ENCODE data around the gene SSUH2.

SSUH2 gene

GRCh38 chr3:8604006-8604405 is 40.6 kb downstream of the SSUH2 start:
- Histone ChIP-seq H3K27ac (ENCODE audit: poor library complexity, severe bottlenecking) (no peak overlapping the region), H3K4me3 (ENCODE audit: severe bottlenecking) (no peak overlapping the region), H3K9me3 (ENCODE audit: severe bottlenecking) (no peaks in the 10 kb centered on the region), H3K4me1 (ENCODE audit: insufficient read depth, poor library complexity, severe bottlenecking) (no peaks in the 10 kb centered on the region), H3K27me3 (ENCODE audit: insufficient read depth, poor library complexity, severe bottlenecking) (no peaks in the 10 kb centered on the region), H3K36me3 (ENCODE audit: low read depth) (no peaks in the 10 kb centered on the region)
- no peak for ATAC-seq (ENCODE audit: low read depth)
- no peak for DNase-seq (ENCODE audit: low spot score)
- TF ChIP-seq CTCF (IDR thresholded peaks at IDR 0.05; ENCODE audit: poor library complexity, severe bottlenecking): no peak

- no peaks in the 10 kb centered on the region for H3K4me1 ChIP-seq (ENCODE audit: insufficient read depth, poor library complexity, severe bottlenecking)
- no peak overlapping the region for H3K27ac ChIP-seq (ENCODE audit: poor library complexity, severe bottlenecking)
- H3K9me3 ChIP-seq (ENCODE audit: severe bottlenecking): no peaks in the 10 kb centered on the region
- H3K36me3 ChIP-seq (ENCODE audit: low read depth): no peaks in the 10 kb centered on the region
- H3K27me3 ChIP-seq (ENCODE audit: insufficient read depth, poor library complexity, severe bottlenecking): no peaks in the 10 kb centered on the region
- no peak for TF ChIP-seq CTCF (IDR thresholded peaks at IDR 0.05; ENCODE audit: poor library complexity, severe bottlenecking)
- ATAC-seq (ENCODE audit: low read depth) (no peak), DNase-seq (ENCODE audit: low spot score) (no peak)
- H3K4me3 ChIP-seq (ENCODE audit: severe bottlenecking): no peak overlapping the region
These were observed 41.4 kb downstream of the SSUH2 start for GRCh38 chr3:8603115-8603710.

- DNase-seq (ENCODE audit: low spot score): no peak
- no peak overlapping the region for H3K27ac ChIP-seq (ENCODE audit: poor library complexity, severe bottlenecking)
- ATAC-seq (ENCODE audit: low read depth): no peak
- no peak overlapping the region for H3K4me3 ChIP-seq (ENCODE audit: severe bottlenecking)
- no peaks in the 10 kb centered on the region for H3K27me3 ChIP-seq (ENCODE audit: insufficient read depth, poor library complexity, severe bottlenecking)
- H3K9me3 ChIP-seq (ENCODE audit: severe bottlenecking): no peaks in the 10 kb centered on the region
- H3K36me3 ChIP-seq (ENCODE audit: low read depth): no peaks in the 10 kb centered on the region
- peaks cover 3% of the 10 kb centered on the region for H3K4me1 ChIP-seq (ENCODE audit: insufficient read depth, poor library complexity, severe bottlenecking)
- TF ChIP-seq CTCF (IDR thresholded peaks at IDR 0.05; ENCODE audit: poor library complexity, severe bottlenecking): no peak
These were observed 44.1 kb downstream of the SSUH2 start for GRCh38 chr3:8600457-8600856.

GRCh38 chr3:8599146-8599545 is 45.5 kb downstream of the SSUH2 start:
- H3K36me3 ChIP-seq (ENCODE audit: low read depth): no peaks in the 10 kb centered on the region
- TF ChIP-seq CTCF (IDR thresholded peaks at IDR 0.05; ENCODE audit: poor library complexity, severe bottlenecking): no peak
- ATAC-seq (ENCODE audit: low read depth) (no peak), DNase-seq (ENCODE audit: low spot score) (no peak)
- H3K27ac ChIP-seq (ENCODE audit: poor library complexity, severe bottlenecking): no peak overlapping the region
- H3K27me3 ChIP-seq (ENCODE audit: insufficient read depth, poor library complexity, severe bottlenecking): no peaks in the 10 kb centered on the region
- H3K4me1 ChIP-seq (ENCODE audit: insufficient read depth, poor library complexity, severe bottlenecking): peaks cover 3% of the 10 kb centered on the region
- no peak overlapping the region for H3K4me3 ChIP-seq (ENCODE audit: severe bottlenecking)
- no peaks in the 10 kb centered on the region for H3K9me3 ChIP-seq (ENCODE audit: severe bottlenecking)

- Histone ChIP-seq H3K27ac (ENCODE audit: poor library complexity, severe bottlenecking) (no peak overlapping the region), H3K4me3 (ENCODE audit: severe bottlenecking) (no peak overlapping the region)
- DNase-seq (ENCODE audit: low spot score): no peak
These were observed 47.3 kb downstream of the SSUH2 start for GRCh38 chr3:8597219-8597853.

More at GRCh38 chr3:8597219-8597853, 47.3 kb downstream of the SSUH2 start:
- no peaks in the 10 kb centered on the region for H3K27me3 ChIP-seq (ENCODE audit: insufficient read depth, poor library complexity, severe bottlenecking)
- peaks cover 3% of the 10 kb centered on the region for H3K4me1 ChIP-seq (ENCODE audit: insufficient read depth, poor library complexity, severe bottlenecking)
- no peak for ATAC-seq (ENCODE audit: low read depth)
- TF ChIP-seq CTCF (IDR thresholded peaks at IDR 0.05; ENCODE audit: poor library complexity, severe bottlenecking): no peak
- no peaks in the 10 kb centered on the region for H3K36me3 ChIP-seq (ENCODE audit: low read depth)
- H3K9me3 ChIP-seq (ENCODE audit: severe bottlenecking): no peaks in the 10 kb centered on the region

Measured in RWPE2 (cell line).